ENCODE data around the gene LENEP. TPM values are rescaled to one million over a fixed set of nuclear protein-coding genes. Genes with fewer than 3 reads are reported as not detected.
A peak's percentile ranks its signal among the peaks of the same experiment; 100 is the strongest.

Gene LENEP
- total RNA-seq, 1 donor: not detected

DNA sequence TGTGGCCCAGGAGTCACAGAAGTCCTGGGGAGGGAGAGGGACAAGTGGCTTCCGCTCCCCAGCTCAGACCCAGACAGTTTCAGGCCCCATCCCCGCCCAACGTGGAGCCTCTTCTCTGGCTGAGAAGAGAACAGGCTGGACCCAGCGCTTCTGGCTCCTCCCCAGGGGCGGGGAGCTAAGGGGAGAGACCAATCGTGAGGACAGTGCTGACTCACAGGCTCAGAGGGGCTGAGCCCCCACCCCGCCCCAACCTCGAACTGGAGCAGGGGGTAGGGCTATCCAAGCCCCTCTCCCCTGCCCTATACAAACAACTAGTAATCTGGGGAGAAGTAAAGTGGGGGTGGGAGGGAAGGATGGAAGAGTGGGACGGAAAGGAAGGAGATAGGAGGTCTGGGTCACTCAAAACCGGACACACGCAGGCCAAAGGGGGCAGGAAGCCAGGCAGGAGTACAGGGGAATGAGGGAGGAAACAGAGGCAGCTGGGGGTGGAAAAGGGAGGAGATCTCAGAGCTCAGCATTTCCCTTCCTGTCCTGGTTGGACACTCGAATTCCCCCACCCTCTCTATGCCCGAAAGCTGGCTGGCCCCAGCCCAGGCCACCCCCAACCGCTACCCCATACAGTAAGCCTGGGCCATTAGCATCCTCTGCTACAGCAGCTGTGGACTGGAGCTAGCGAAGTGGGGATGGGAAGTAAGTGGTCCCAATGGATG, 22.6 kb upstream of the LENEP start, which contains the start of gene SHC1:
TSS of gene SHC1 (minus strand) at position 117 of the 710 bp plus-strand sequence. CDS start 221 bp downstream, outside the sequence.
- Histone ChIP-seq H3K27me3 (ENCODE audit: insufficient read depth, low read length) (no peaks in the 10 kb centered on the region), H4K20me1 (ENCODE audit: insufficient read depth, low read length) (peaks cover 32% of the 10 kb centered on the region), H3K4me2 (ENCODE audit: insufficient read depth, low read length) (peak within 1 kb of the TSS; percentile 99), H3K27ac (ENCODE audit: low read depth, low read length) (peak within 1 kb of the TSS; percentile 97), H3K9me3 (ENCODE audit: low read depth, low read length) (no peaks in the 10 kb centered on the region), H3K4me3 (ENCODE audit: insufficient read depth, low read length) (peak within 1 kb of the TSS; percentile 83), H3K36me3 (ENCODE audit: insufficient read depth, low read length) (peaks cover 27% of the 10 kb centered on the region), H3K79me2 (ENCODE audit: insufficient read depth, low read length) (peaks cover 54% of the 10 kb centered on the region), H3K4me1 (ENCODE audit: insufficient read depth, low read length) (peaks cover 59% of the 10 kb centered on the region), H2AFZ (ENCODE audit: low read length) (no peak within 1 kb of the TSS)
- peak; percentile 98 for DNase-seq (ENCODE audit: insufficient read length, low spot score, missing footprints)
- TF ChIP-seq, protein P1, sequence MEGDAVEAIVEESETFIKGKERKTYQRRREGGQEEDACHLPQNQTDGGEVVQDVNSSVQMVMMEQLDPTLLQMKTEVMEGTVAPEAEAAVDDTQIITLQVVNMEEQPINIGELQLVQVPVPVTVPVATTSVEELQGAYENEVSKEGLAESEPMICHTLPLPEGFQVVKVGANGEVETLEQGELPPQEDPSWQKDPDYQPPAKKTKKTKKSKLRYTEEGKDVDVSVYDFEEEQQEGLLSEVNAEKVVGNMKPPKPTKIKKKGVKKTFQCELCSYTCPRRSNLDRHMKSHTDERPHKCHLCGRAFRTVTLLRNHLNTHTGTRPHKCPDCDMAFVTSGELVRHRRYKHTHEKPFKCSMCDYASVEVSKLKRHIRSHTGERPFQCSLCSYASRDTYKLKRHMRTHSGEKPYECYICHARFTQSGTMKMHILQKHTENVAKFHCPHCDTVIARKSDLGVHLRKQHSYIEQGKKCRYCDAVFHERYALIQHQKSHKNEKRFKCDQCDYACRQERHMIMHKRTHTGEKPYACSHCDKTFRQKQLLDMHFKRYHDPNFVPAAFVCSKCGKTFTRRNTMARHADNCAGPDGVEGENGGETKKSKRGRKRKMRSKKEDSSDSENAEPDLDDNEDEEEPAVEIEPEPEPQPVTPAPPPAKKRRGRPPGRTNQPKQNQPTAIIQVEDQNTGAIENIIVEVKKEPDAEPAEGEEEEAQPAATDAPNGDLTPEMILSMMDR (IDR thresholded peaks at IDR 0.05; ENCODE audit: extremely low read depth, low read depth, low read length): no peak

- TF ChIP-seq, protein P1 (IDR thresholded peaks at IDR 0.05; ENCODE audit: extremely low read depth, low read depth, low read length): no peak
- Histone ChIP-seq H3K4me1 (ENCODE audit: insufficient read depth, low read length) (peaks cover 64% of the 10 kb centered on the region), H3K9me3 (ENCODE audit: low read depth, low read length) (no peaks in the 10 kb centered on the region), H3K36me3 (ENCODE audit: insufficient read depth, low read length) (peaks cover 20% of the 10 kb centered on the region), H3K27me3 (ENCODE audit: insufficient read depth, low read length) (no peaks in the 10 kb centered on the region), H3K79me2 (ENCODE audit: insufficient read depth, low read length) (peaks cover 54% of the 10 kb centered on the region), H3K27ac (ENCODE audit: low read depth, low read length) (peak overlapping the region; percentile 97), H2AFZ (ENCODE audit: low read length) (no peak overlapping the region), H3K4me3 (ENCODE audit: insufficient read depth, low read length) (peak overlapping the region; percentile 83), H4K20me1 (ENCODE audit: insufficient read depth, low read length) (peaks cover 29% of the 10 kb centered on the region), H3K4me2 (ENCODE audit: insufficient read depth, low read length) (peak overlapping the region; percentile 99)
- peak; percentile 81 for DNase-seq (ENCODE audit: insufficient read length, low spot score, missing footprints)
These were observed 21.9 kb upstream of the LENEP start for GRCh38 chr1:154971341-154971998.

DNA sequence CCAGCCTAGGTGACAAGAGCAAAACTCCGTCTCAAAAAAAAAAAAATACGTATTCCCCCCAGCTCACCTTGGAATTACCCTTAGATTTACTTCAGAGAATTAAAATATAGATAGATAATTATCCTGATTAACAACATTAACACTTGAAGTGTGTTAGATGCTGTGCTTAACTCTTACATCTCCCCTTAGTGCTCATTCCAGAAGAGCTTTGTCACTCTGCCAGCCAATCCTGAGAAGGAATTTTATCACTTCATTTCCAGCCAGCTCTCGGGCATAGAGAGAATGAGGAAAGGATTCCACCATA, 21.2 kb upstream of the LENEP start:
- no peak for DNase-seq (ENCODE audit: insufficient read length, low spot score, missing footprints)
- Histone ChIP-seq H3K27me3 (ENCODE audit: insufficient read depth, low read length) (no peaks in the 10 kb centered on the region), H3K4me2 (ENCODE audit: insufficient read depth, low read length) (peak overlapping the region; percentile 99), H3K36me3 (ENCODE audit: insufficient read depth, low read length) (peaks cover 13% of the 10 kb centered on the region), H2AFZ (ENCODE audit: low read length) (no peak overlapping the region), H3K27ac (ENCODE audit: low read depth, low read length) (peak overlapping the region; percentile 97), H4K20me1 (ENCODE audit: insufficient read depth, low read length) (peaks cover 24% of the 10 kb centered on the region), H3K79me2 (ENCODE audit: insufficient read depth, low read length) (peaks cover 54% of the 10 kb centered on the region), H3K9me3 (ENCODE audit: low read depth, low read length) (no peaks in the 10 kb centered on the region), H3K4me1 (ENCODE audit: insufficient read depth, low read length) (peaks cover 67% of the 10 kb centered on the region), H3K4me3 (ENCODE audit: insufficient read depth, low read length) (peak overlapping the region; percentile 79)
- TF ChIP-seq, protein P1 (IDR thresholded peaks at IDR 0.05; ENCODE audit: extremely low read depth, low read depth, low read length): no peak

Data from osteoblast (primary cell).